Vagina (tissue), 2 donors: ENCODE results near the gene ATP6V0E2. TPM values are rescaled to one million over a fixed set of nuclear protein-coding genes. Genes with fewer than 3 reads are reported as not detected.
A peak's percentile ranks its signal among the peaks of the same experiment; 100 is the strongest.

Experiments
- DNase-seq, 2 donors: peaks; one replicate each; pipeline ENCODE4 v3.0.0-alpha.2; 2017; ENCODE audit errors: extremely low spot score in 2 of 2
- H3K27ac ChIP-seq: fragments of 200-600 bp; sonication (generic); one replicate; pipeline ENCODE4 v1.5.1; 2019
- H3K27me3 ChIP-seq: fragments of 200-600 bp; sonication (generic); one replicate; pipeline ENCODE4 v1.5.1; 2019
- H3K36me3 ChIP-seq, 2 donors: fragments of 200-600 bp; sonication (generic); one replicate each; pipeline ENCODE4 v1.5.1; 2017 to 2019
- H3K4me1 ChIP-seq: fragments of 200-600 bp; sonication (generic); one replicate; pipeline ENCODE4 v1.5.1; 2019
- H3K4me3 ChIP-seq, 2 donors: fragments of 200-600 bp; sonication (generic); 1 replicate in 1 of 2; 2 replicates in 1 of 2; pipeline ENCODE4 v1.5.1; 2016 to 2019
- H3K9me3 ChIP-seq: fragments of 200-600 bp; sonication (generic); one replicate; pipeline ENCODE4 v1.5.1; 2019
- POLR2A ChIP-seq, 2 donors: fragments of 450-650 bp; IDR thresholded peaks; one replicate each; pipeline ENCODE4 v1.6.1; 2017; ENCODE audit warnings: antibody characterized with exemption in 2 of 2, mild to moderate bottlenecking in 2 of 2, moderate library complexity in 2 of 2
- POLR2AphosphoS5 ChIP-seq, 2 donors: sonication (generic); formaldehyde crosslinking; IDR thresholded peaks; one replicate each; pipeline ENCODE4 v1.9.0; 2017; ENCODE audit warnings: antibody characterized with exemption in 2 of 2, mild to moderate bottlenecking in 2 of 2, low read depth in 1 of 2; ENCODE audit not compliant: insufficient read depth in 1 of 2
- intact Hi-C: fragments of 100-400 bp; cut with DNase I; formaldehyde crosslinking; loops from one replicate; pipeline ENCODE4 v1.15.1; 2023
- total RNA-seq: library from RNA; depleted of rRNA; stranded (reverse); fragments of >200 nt; gene quantifications from one replicate; pipeline ENCODE4 v1.2.3, GENCODE V29; 2016
- TF ChIP-seq, protein P1 (sequence below), 3 experiments: fragments of 450-650 bp in 2 of 3; fragments of 200-600 bp in 1 of 3; sonication (generic) in 1 of 3; IDR thresholded peaks; one replicate each; pipeline ENCODE4 v1.5.1; 2017 to 2019; ENCODE audit warnings: antibody characterized with exemption in 3 of 3, mild to moderate bottlenecking in 2 of 3, moderate library complexity in 2 of 3

The ATP6V0E2 gene
- total RNA-seq, result 13.3 TPM

GRCh38 chr7:149873074-149873969 is at the start of gene ATP6V0E2:
TSS of gene ATP6V0E2 (plus strand) at chr7:149873969. CDS start at chr7:149874066, 97 bp downstream.
- peak; percentile 68 to 69 for TF ChIP-seq POLR2AphosphoS5 (IDR thresholded peaks at IDR 0.05; ENCODE audit: insufficient read depth in 1 of 2, low read depth in 1 of 2)
- TF ChIP-seq, protein P1, sequence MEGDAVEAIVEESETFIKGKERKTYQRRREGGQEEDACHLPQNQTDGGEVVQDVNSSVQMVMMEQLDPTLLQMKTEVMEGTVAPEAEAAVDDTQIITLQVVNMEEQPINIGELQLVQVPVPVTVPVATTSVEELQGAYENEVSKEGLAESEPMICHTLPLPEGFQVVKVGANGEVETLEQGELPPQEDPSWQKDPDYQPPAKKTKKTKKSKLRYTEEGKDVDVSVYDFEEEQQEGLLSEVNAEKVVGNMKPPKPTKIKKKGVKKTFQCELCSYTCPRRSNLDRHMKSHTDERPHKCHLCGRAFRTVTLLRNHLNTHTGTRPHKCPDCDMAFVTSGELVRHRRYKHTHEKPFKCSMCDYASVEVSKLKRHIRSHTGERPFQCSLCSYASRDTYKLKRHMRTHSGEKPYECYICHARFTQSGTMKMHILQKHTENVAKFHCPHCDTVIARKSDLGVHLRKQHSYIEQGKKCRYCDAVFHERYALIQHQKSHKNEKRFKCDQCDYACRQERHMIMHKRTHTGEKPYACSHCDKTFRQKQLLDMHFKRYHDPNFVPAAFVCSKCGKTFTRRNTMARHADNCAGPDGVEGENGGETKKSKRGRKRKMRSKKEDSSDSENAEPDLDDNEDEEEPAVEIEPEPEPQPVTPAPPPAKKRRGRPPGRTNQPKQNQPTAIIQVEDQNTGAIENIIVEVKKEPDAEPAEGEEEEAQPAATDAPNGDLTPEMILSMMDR (IDR thresholded peaks at IDR 0.05), result no peak
- peak in 1 of 2 donors; percentile 44 for TF ChIP-seq POLR2A (IDR thresholded peaks at IDR 0.05)
- Histone ChIP-seq H3K27ac (peak within 1 kb of the TSS; percentile 59), H3K4me3 (peak within 1 kb of the TSS; percentile 69 to 86), H3K9me3 (no peaks in the 10 kb centered on the region), H3K36me3 (no peaks in the 10 kb centered on the region), H3K4me1 (peaks cover 20% of the 10 kb centered on the region), H3K27me3 (no peaks in the 10 kb centered on the region)
- DNase-seq, result peak in 1 of 2 donors; percentile 96
- intact Hi-C loops, result no loop called here

DNA sequence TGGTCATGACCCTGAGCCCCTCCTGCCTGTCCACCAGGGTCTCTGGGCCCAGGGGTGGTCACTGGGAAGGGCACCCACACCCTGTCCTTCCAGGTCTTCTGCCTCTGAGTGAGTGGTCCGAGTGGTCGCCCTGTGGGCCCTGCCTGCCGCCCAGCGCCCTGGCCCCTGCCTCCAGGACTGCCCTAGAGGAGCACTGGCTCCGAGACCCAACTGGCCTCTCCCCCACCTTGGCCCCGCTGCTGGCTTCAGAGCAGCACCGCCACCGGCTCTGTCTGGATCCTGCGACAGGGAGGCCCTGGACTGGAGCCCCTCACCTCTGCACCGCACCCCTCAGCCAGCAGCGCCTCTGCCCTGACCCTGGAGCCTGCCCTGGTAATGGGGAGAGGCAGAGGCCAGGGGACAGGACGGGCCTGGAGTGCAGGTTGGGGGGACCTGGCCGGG is 49.4 kb upstream of the ATP6V0E2 start:
- Histone ChIP-seq H3K36me3 (no peaks in the 10 kb centered on the region), H3K4me3 (no peak overlapping the region), H3K9me3 (no peaks in the 10 kb centered on the region), H3K4me1 (no peaks in the 10 kb centered on the region), H3K27me3 (no peaks in the 10 kb centered on the region), H3K27ac (no peak overlapping the region)
- intact Hi-C loops, result no loop called here
- TF ChIP-seq POLR2A (IDR thresholded peaks at IDR 0.05) (no peak), POLR2AphosphoS5 (IDR thresholded peaks at IDR 0.05; ENCODE audit: insufficient read depth in 1 of 2, low read depth in 1 of 2) (no peak)
- TF ChIP-seq, protein P1 (IDR thresholded peaks at IDR 0.05), result no peak
- DNase-seq, result no peak

DNA sequence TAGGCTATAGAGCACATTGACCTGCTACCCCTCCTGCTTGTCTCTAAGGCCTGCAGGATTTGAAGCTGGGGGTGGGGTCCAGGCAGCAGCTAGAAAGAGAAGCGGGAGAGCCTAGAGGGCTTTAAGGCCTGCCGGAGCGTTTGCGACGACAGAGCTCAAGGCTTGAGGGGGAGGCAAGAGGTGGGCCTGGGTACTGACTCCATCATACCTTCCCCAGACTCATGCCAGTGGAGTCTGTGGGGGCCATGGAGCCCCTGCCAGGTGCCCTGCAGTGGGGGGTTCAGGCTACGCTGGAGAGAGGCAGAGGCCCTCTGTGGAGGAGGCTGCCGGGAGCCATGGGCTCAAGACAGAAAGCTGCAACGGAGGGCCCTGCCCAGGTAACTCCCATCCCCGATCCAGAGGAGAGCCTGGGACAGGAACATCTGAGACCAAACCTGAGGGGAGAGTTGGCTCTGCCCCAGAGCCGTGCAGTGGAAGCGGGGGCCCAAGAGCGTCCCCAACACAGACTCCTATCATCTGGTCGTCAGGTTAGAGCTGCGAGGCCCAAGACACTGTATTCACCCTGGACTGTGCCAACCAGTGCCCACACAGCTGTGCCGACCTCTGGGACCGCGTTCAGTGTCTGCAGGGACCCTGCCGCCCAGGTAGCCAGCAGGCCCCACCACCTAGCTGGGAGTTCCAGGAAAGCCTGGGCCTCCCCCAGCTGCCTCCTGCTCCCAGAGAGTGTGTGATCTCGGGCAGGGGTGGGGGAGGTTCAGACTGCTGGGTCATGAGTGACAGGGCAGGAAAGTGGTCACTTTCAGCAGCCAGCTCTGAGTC is 48.8 kb upstream of the ATP6V0E2 start:
- no peak overlapping the region for H3K27ac ChIP-seq
- DNase-seq, result no peak
- TF ChIP-seq POLR2A (IDR thresholded peaks at IDR 0.05) (no peak), POLR2AphosphoS5 (IDR thresholded peaks at IDR 0.05; ENCODE audit: insufficient read depth in 1 of 2, low read depth in 1 of 2) (no peak)
- TF ChIP-seq, protein P1 (IDR thresholded peaks at IDR 0.05), result no peak
- no peaks in the 10 kb centered on the region for H3K9me3 ChIP-seq
- intact Hi-C loops, result no loop called here
- no peaks in the 10 kb centered on the region for H3K27me3 ChIP-seq
- H3K36me3 ChIP-seq, result no peaks in the 10 kb centered on the region
- no peaks in the 10 kb centered on the region for H3K4me1 ChIP-seq
- H3K4me3 ChIP-seq, result no peak overlapping the region

GRCh38 chr7:149825567-149826343 is 48.0 kb upstream of the ATP6V0E2 start:
- TF ChIP-seq POLR2A (IDR thresholded peaks at IDR 0.05) (no peak), POLR2AphosphoS5 (IDR thresholded peaks at IDR 0.05; ENCODE audit: insufficient read depth in 1 of 2, low read depth in 1 of 2) (no peak)
- TF ChIP-seq, protein P1 (IDR thresholded peaks at IDR 0.05), result no peak

More at GRCh38 chr7:149825567-149826343, 48.0 kb upstream of the ATP6V0E2 start:
- Histone ChIP-seq H3K9me3 (no peaks in the 10 kb centered on the region), H3K36me3 (no peaks in the 10 kb centered on the region), H3K27ac (no peak overlapping the region), H3K4me3 (no peak overlapping the region), H3K4me1 (no peaks in the 10 kb centered on the region), H3K27me3 (no peaks in the 10 kb centered on the region)
- DNase-seq, result no peak
- intact Hi-C loops, result no loop called here
